DMS 273 treated with DMSO at 0.1 percent for 48 hours (cell line): ENCODE data around the gene TENM4.

Experiments
- DNase-seq: peaks from one replicate; lab custom pipeline; 2025; lab: John Stamatoyannopoulos, UW

TENM4 gene

GRCh38 chr11:78809931-78810541, 630.8 kb downstream of the TENM4 start:
- DNase-seq: no peak

GRCh38 chr11:78808923-78809322, 631.9 kb downstream of the TENM4 start:
- no peak for DNase-seq

GRCh38 chr11:78807351-78807750, 633.5 kb downstream of the TENM4 start:
- no peak for DNase-seq

- no peak for DNase-seq
Observed at GRCh38 chr11:78806214-78807004, 634.4 kb downstream of the TENM4 start.

DNA sequence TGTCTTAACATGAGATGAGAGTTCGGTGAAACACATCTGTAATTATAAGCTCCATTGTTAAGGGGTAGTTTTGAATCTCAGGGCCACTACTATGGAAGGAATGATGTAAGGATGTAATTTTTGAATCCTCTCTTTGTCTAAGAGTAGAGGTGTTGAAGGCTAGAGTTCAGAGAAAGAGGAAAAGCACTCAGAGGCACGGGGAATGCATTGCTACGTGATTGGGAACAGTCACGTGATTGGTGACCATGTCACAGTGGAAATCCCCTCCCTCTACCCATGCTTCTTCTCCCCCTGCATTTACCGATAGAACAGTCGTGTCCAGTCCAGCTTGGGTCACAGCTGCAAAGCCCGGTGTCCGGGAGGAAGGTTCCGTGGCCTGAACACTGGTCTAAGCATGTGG, 635.8 kb downstream of the TENM4 start:
- DNase-seq: no peak

DNA sequence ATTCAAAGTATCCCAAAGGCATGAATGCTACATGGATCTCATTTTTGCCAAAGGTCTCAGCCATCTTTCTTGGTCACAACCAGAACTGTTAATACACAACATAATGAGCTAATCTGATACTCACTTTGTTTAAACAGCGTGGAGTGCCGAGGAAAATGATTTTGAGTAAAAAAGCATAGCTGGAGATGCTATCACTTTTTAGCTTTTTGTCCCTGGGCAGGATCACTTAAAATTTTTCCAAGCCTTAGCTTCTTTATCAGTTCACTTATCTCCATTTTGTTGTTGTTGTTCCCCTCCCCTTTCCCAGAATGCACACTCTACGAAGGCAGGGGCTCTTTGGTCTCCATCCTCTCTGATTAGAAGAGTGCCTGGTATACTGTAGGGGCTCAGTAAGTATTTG, 636.8 kb downstream of the TENM4 start:
- no peak for DNase-seq

DNA sequence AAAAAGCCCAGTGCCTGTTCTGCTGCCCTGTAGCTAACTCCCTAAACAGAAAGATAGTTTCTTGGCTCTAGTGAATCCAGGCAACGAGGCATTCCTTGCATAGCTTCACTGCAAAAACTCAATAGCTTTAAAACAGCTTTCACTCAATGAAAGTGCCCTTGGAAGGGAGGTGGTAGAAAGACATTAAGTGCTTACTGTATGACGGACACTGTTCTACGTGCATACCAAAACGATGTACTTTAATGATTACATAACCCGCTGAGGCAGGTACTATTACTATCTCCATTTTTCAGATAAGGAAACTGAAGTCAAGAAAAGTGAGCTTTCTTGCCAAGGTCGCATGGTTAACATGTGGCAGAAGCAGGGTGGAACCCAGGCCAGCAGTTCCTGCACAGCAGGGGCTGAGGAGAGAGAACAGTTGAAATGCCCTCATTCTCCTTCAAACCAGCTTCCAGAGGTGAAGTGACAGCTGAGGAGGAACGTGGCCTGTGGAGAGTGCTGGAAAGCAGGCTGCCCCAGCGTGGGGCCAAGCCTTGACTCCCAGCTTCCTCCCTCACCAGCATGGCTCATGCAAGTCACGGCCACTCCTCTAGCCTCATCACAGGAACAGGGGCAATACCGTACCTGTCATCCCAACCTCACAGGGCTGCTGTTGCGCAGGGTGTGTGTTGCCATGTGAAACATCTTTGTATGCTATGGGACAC, 638.6 kb downstream of the TENM4 start:
- no peak for DNase-seq

DNA sequence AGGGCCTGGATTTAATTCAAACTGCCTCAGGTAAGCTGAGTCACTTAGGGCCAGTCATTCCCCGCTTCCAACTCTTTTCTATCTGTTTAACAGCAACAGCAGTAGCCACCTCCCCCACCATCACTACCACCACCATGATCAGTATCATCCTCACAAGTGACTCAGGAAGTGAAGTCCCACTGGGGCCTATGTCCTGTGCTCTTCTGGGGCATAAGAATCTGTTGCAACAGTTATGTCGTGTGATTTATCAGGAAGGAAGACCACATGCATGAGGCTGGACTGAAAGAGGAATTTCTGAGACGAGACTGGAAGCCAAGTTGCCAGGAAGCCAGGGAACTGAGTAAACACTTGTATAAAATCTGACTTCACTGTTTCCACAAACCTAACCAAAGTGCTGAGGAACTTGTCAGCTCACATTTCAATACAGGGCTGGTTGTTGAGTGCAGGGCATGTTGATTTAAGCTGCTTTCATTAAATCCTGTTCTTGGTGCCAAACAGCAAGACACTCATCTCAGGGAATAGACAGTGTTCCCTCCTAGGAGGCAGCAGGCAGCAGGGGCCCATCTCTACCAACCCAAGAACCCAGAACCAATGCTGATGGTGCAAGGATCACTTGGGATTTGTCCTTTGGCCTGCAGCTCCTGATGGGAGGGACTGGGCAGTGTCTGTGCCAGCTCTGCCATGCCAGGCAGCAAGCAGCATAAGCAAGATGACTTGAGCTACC, 639.5 kb downstream of the TENM4 start:
- no peak for DNase-seq

DNA sequence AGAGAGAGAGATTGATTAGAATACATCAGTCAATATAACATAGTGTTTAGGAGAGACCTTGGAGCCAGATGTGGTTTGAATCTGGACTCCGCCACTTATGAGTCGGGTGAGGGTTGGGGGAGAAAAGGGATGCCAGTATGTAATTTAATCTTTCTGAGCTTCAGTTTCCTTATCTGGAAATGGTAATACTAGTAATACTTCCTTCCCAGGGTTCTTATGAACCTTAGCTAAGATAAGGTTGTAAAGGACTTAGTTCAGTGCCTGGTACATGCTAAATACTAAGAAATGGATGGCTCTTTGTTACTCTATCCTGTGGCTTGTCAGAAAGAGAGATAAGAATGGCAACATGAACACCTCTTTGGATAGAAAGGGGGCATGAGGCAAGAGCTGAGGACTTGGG, 640.1 kb downstream of the TENM4 start:
- no peak for DNase-seq

- no peak for DNase-seq
Observed at GRCh38 chr11:78800096-78800690, 640.6 kb downstream of the TENM4 start.

DNA sequence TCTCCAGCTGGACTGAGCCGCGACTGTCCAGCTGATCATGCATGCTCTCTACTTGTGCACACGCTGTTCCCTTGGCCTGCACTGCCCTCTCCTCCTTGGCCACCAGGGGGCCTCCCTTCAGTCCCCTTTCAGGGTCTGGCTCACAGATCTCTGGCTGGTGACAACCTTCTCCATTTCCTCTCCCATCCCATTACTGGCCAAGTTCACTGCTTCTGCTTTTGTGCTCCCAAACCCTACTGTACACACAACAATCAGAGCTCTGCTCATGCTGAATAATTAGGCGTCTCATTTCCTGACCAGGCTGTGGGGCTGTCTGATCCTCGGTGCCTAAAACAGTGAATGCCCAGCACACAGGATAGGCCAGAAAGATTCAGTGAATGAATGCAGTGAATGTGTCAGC, 642.2 kb downstream of the TENM4 start:
- no peak for DNase-seq

DNA sequence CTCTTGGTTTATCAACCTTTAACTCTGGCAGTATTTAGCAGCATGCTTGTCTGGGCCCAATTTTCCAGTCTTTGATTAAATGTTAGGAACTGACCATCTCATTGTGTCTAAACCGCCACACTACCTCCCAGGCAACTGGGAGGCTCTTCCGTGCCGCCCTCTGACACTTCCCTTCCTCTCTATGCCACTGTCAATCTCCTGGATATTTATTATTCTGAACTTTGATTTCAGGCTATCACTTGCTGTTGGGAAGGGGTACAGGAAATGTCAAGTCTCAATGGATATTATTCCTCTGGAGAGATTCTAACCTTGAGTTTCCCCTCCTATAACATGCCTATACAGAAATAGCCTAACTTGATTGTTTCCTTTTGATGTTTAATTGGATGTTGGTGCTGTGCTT, 643.3 kb downstream of the TENM4 start:
- no peak for DNase-seq

DNA sequence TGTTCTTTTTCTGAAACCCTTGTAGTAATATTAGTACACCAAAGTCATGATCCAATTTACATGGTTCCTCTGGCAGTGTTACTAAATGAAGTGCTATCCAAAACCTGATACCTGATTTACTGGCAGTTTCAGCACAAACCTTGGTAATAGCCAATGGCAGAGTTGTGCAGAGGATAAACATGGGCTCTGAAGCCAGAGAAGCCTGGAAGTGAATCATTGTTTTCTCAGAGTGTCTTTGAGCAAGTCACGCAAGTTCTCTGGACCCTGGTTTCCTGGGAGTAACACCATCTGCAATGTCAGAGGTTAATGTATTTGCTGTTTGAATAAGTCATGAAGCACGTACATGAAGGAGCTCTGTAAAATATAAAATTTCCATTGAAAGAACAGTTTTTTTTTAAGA, 643.9 kb downstream of the TENM4 start:
- DNase-seq: no peak

- DNase-seq: no peak
Observed at GRCh38 chr11:78795621-78796261, 645.1 kb downstream of the TENM4 start.

- no peak for DNase-seq
Observed at GRCh38 chr11:78791964-78792363, 648.9 kb downstream of the TENM4 start.

- DNase-seq: no peak
Observed at GRCh38 chr11:78791254-78791653, 649.6 kb downstream of the TENM4 start.

GRCh38 chr11:78790784-78791183, 650.0 kb downstream of the TENM4 start:
- DNase-seq: no peak

- no peak for DNase-seq
Observed at GRCh38 chr11:78789375-78789774, 651.5 kb downstream of the TENM4 start.

DNA sequence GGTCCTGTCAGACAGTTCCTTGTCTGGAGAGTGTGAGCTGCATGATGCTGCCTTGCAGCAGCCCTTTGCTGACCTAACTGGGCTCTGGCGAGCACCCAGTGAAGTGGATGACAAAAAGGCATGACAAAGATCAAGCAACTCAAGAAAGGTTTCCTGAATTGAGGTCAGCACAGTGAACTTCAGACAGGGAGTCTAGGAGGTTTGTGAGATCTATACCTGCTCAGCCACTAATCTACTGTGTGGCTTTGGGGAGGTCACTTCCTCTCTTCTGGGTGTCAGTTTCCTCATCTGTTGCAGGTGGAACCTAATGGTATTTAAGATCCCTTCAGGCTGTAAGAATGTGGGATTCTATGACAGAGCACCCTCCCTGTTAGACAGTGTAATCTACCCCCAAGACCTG, 652.3 kb downstream of the TENM4 start:
- DNase-seq: no peak

- DNase-seq: no peak
Observed at GRCh38 chr11:78787696-78788095, 653.1 kb downstream of the TENM4 start.

- no peak for DNase-seq
Observed at GRCh38 chr11:78786746-78787145, 654.1 kb downstream of the TENM4 start.

- DNase-seq: no peak
Observed at GRCh38 chr11:78786086-78786485, 654.7 kb downstream of the TENM4 start.
